H1 (cell line): ENCODE data around the gene IQGAP1. TPM values are rescaled to one million over a fixed set of nuclear protein-coding genes. Genes with fewer than 3 reads are reported as not detected.
"Not testable (repeated sequence)": the region's sequence is repeated elsewhere in the genome, so short reads cannot be mapped to it uniquely, and the experiment has no call there.

Experiments used
- CTCF ChIA-PET: fragments of 300-600 bp; sonication (Branson Sonifier 250); formaldehyde crosslinking; loops from one replicate; lab custom pipeline; 2021; ENCODE audit not compliant: partially characterized antibody; lab: Charles Lee
- POLR2A ChIA-PET: fragments of 300-600 bp; sonication (Branson Sonifier 250); formaldehyde crosslinking; loops from one replicate; lab custom pipeline; 2021; ENCODE audit warnings: inconsistent platforms; ENCODE audit not compliant: partially characterized antibody; lab: Charles Lee
- DNase-seq, 2 experiments: peaks; one replicate each; pipeline versions ENCODE4 v3.0.0 to v3.0.0-alpha.2; 2010 to 2022; ENCODE audit warnings: low spot score in 2 of 2, low read depth in 1 of 2, mixed read lengths in 1 of 2
- FAIRE-seq: peaks from 2 replicates; lab custom pipeline; 2011; peaks lifted over from hg19 to GRCh38; lab: Jason Lieb, UNC
- H2AFZ ChIP-seq: 2 replicates; pipeline ENCODE4 v1.8.1; 2012; ENCODE audit warnings: low read length, inconsistent platforms
- H2AK5ac ChIP-seq: 2 replicates; pipeline ENCODE4 v1.6.1; 2013; ENCODE audit warnings: low read depth, low read length
- H2BK120ac ChIP-seq: replicated peaks from 2 replicates; pipeline ENCODE3; 2013; ENCODE audit warnings: low read depth, low read length, inconsistent platforms
- H2BK12ac ChIP-seq: 2 replicates; pipeline ENCODE4 v1.6.1; 2013; ENCODE audit warnings: low read depth, low read length
- H2BK15ac ChIP-seq: 2 replicates; pipeline ENCODE4 v1.6.1; 2013; ENCODE audit warnings: low read length
- H2BK20ac ChIP-seq: 2 replicates; pipeline ENCODE4 v1.6.1; 2013; ENCODE audit warnings: low read length
- H2BK5ac ChIP-seq: 2 replicates; pipeline ENCODE4 v1.6.1; 2013; ENCODE audit warnings: low read depth, low read length
- H3K14ac ChIP-seq: 2 replicates; pipeline ENCODE4 v1.6.1; 2013; ENCODE audit warnings: inconsistent platforms; ENCODE audit not compliant: insufficient read length
- H3K18ac ChIP-seq: 2 replicates; pipeline ENCODE4 v1.6.1; 2013; ENCODE audit warnings: low read length; ENCODE audit errors: extremely low read depth
- H3K23ac ChIP-seq: 2 replicates; pipeline ENCODE4 v1.6.1; 2013; ENCODE audit warnings: inconsistent platforms; ENCODE audit not compliant: insufficient read length
- H3K23me2 ChIP-seq: 2 replicates; pipeline ENCODE4 v1.6.1; 2013; ENCODE audit warnings: low read depth, low read length
- H3K27ac ChIP-seq: 2 replicates; pipeline ENCODE4 v1.6.1; 2011; ENCODE audit warnings: low read depth, low read length, inconsistent platforms
- H3K27me3 ChIP-seq, 4 experiments: replicated peaks in 1 of 4; 1 replicate in 1 of 4; 2 replicates in 3 of 4; pipeline versions ENCODE4 v1.6.1 to v1.8.1; 2011 to 2013; ENCODE audit warnings: low read length in 3 of 4, mild to moderate bottlenecking in 3 of 4, inconsistent platforms in 2 of 4, mixed read lengths in 2 of 4, moderate library complexity in 1 of 4; ENCODE audit not compliant: control insufficient read depth in 3 of 4, insufficient read depth in 3 of 4; ENCODE audit errors: extremely low read depth in 1 of 4
- H3K36me3 ChIP-seq, 4 experiments: 2 replicates each; pipeline versions ENCODE4 v1.6.1 to v1.8.1; 2011 to 2013; ENCODE audit warnings: mild to moderate bottlenecking in 4 of 4, low read length in 3 of 4, moderate library complexity in 2 of 4, control low read depth in 1 of 4, inconsistent platforms in 1 of 4; ENCODE audit not compliant: insufficient read depth in 4 of 4, control insufficient read depth in 2 of 4
- H3K4ac ChIP-seq: replicated peaks from 2 replicates; pipeline ENCODE3; 2013; ENCODE audit warnings: low read length, low read depth, mixed read lengths, inconsistent platforms; ENCODE audit not compliant: insufficient read length
- H3K4me1 ChIP-seq, 4 experiments: replicated peaks in 1 of 4; 1 replicate in 1 of 4; 2 replicates in 3 of 4; pipeline versions ENCODE4 v1.6.1 to v1.8.1; 2011 to 2013; ENCODE audit warnings: low read length in 3 of 4, inconsistent platforms in 2 of 4, mixed read lengths in 1 of 4; ENCODE audit not compliant: insufficient read depth in 4 of 4, control insufficient read depth in 3 of 4
- H3K4me2 ChIP-seq, 2 experiments: 2 replicates each; pipeline versions ENCODE4 v1.6.1 to v1.8.1; 2011 to 2013; ENCODE audit warnings: low read depth in 2 of 2, low read length in 2 of 2, control low read depth in 1 of 2, inconsistent platforms in 1 of 2, mild to moderate bottlenecking in 1 of 2; ENCODE audit not compliant: insufficient read depth in 1 of 2
- H3K4me3 ChIP-seq, 4 experiments: fragments of 200-600, 300-600 bp in 1 of 4; sonication (generic), shearing (Covaris generic), sonication (Bioruptor Twin) in 1 of 4; 2 replicates each; pipeline versions ENCODE4 v1.5.1 to v1.8.1; 2011 to 2016; ENCODE audit warnings: low read length in 4 of 4, low read depth in 3 of 4, control low read depth in 2 of 4, inconsistent platforms in 2 of 4, mild to moderate bottlenecking in 2 of 4, mixed read lengths in 1 of 4, moderate library complexity in 1 of 4; ENCODE audit not compliant: insufficient read depth in 2 of 4; ENCODE audit errors: extremely low read depth in 1 of 4
- H3K56ac ChIP-seq: replicated peaks from 2 replicates; pipeline ENCODE3; 2013; ENCODE audit warnings: low read depth, mild to moderate bottlenecking, mixed read lengths, low read length, inconsistent platforms; ENCODE audit not compliant: insufficient read length
- H3K79me1 ChIP-seq: 2 replicates; pipeline ENCODE4 v1.6.1; 2013; ENCODE audit warnings: low read depth, low read length, control low read depth
- H3K79me2 ChIP-seq, 2 experiments: 2 replicates each; pipeline versions ENCODE4 v1.6.1 to v1.8.1; 2012 to 2013; ENCODE audit warnings: low read length in 2 of 2, mild to moderate bottlenecking in 2 of 2, inconsistent platforms in 1 of 2; ENCODE audit not compliant: insufficient read depth in 2 of 2, control insufficient read depth in 1 of 2
- H3K9ac ChIP-seq, 4 experiments: replicated peaks in 1 of 4; 1 replicate in 1 of 4; 2 replicates in 3 of 4; pipeline versions ENCODE4 v1.6.1 to v1.8.1; 2011 to 2013; ENCODE audit warnings: low read depth in 3 of 4, low read length in 3 of 4, control low read depth in 2 of 4, mild to moderate bottlenecking in 2 of 4, moderate library complexity in 2 of 4, inconsistent platforms in 1 of 4; ENCODE audit errors: extremely low read depth in 1 of 4
- H3K9me3 ChIP-seq, 2 experiments: 2 replicates each; pipeline versions ENCODE4 v1.6.1 to v1.8.1; 2012 to 2013; ENCODE audit warnings: mild to moderate bottlenecking in 2 of 2, moderate library complexity in 2 of 2, control low read depth in 1 of 2, inconsistent platforms in 1 of 2, low read depth in 1 of 2, low read length in 1 of 2, mixed read lengths in 1 of 2; ENCODE audit not compliant: insufficient read depth in 2 of 2
- H4K20me1 ChIP-seq, 2 experiments: replicated peaks in 1 of 2; 2 replicates each; pipeline versions ENCODE3 to v1.8.1; 2011 to 2013; ENCODE audit warnings: inconsistent platforms in 2 of 2, low read length in 2 of 2, mild to moderate bottlenecking in 1 of 2; ENCODE audit not compliant: insufficient read depth in 2 of 2, control insufficient read depth in 1 of 2
- H4K5ac ChIP-seq: 2 replicates; pipeline ENCODE4 v1.6.1; 2013; ENCODE audit warnings: low read length, low read depth, mixed read lengths, inconsistent platforms; ENCODE audit not compliant: insufficient read length
- H4K8ac ChIP-seq: 2 replicates; pipeline ENCODE4 v1.8.0; 2013; ENCODE audit warnings: mild to moderate bottlenecking, moderate library complexity, low read length, inconsistent platforms; ENCODE audit not compliant: insufficient read depth; ENCODE audit errors: extremely low read depth
- H4K91ac ChIP-seq: replicated peaks from 2 replicates; pipeline ENCODE3; 2013; ENCODE audit warnings: low read length, mixed read lengths, inconsistent platforms; ENCODE audit not compliant: insufficient read length
- WGBS, 2 experiments: shearing (Covaris generic) in 1 of 2; methylation state at CpG; one replicate each; pipeline versions ENCODE4 v1.1.6 to v1.1.7; 2013 to 2015; ENCODE audit warnings: low lambda C conversion rate in 2 of 2, mixed read lengths in 2 of 2, inconsistent platforms in 1 of 2, low coverage in 1 of 2, missing lambda C conversion rate in 1 of 2; ENCODE audit not compliant: insufficient replicate concordance in 2 of 2, insufficient coverage in 1 of 2, insufficient read length in 1 of 2; ENCODE audit errors: extremely low coverage in 1 of 2, missing lambda C conversion rate in 1 of 2; 5-methylcytosine and 5-hydroxymethylcytosine counted together
- polyA plus RNA-seq, 7 experiments: library from polyadenylated mRNA; depleted of rRNA in 3 of 7; stranded (reverse) in 5 of 7; unstranded in 2 of 7; fragments of >200 nt in 5 of 7; fragments of 200-250 nt in 2 of 7; gene quantifications; 1 replicate in 5 of 7; 2 replicates in 1 of 7; 4 replicates in 1 of 7; pipeline versions ENCODE4 v1.2.1 to v1.2.3, GENCODE V29; 2011 to 2013; ENCODE audit warnings: missing spikeins in 2 of 7, mixed read lengths in 2 of 7
- total RNA-seq: library from RNA; stranded (reverse); fragmentation: NEBNext Ultra II Directional; extraction: Animal tissue kit (Norgen Biotek cat#: 25700); gene quantifications from 2 replicates; pipeline ENCODE4 v1.2.1, GENCODE V29; 2021

Gene IQGAP1
- total and polyA plus RNA-seq, 2 of the 8 experiments (the other 6 are each of a cell fraction or from before 2014, with no cell fraction given), result 56.0 to 138 TPM

- H3K36me3 ChIP-seq, H3K27me3 ChIP-seq, H2BK120ac ChIP-seq, H3K4ac ChIP-seq, H3K4me1 ChIP-seq, H3K79me1 ChIP-seq, H3K27ac ChIP-seq, FAIRE-seq, H3K9ac ChIP-seq, H2BK15ac ChIP-seq, H3K14ac ChIP-seq, H2AFZ ChIP-seq, H3K18ac ChIP-seq, DNase-seq, H3K4me3 ChIP-seq, H4K20me1 ChIP-seq, H4K5ac ChIP-seq, H2BK5ac ChIP-seq, H4K8ac ChIP-seq, H3K56ac ChIP-seq, H2BK12ac ChIP-seq, POLR2A ChIA-PET, H3K23ac ChIP-seq, H3K9me3 ChIP-seq, H2AK5ac ChIP-seq, H3K4me2 ChIP-seq, H2BK20ac ChIP-seq, H3K23me2 ChIP-seq, H3K79me2 ChIP-seq, H4K91ac ChIP-seq: not testable (repeated sequence)
- CTCF ChIA-PET, result interaction anchor here (0.6 to 2.0 kb wide), 5 partner anchors 10 to 1705 kb away, joined by 3 to 8 read pairs (median 4); no protein-coding TSS in a partner anchor
- 93% methylated on average over 21 of the region's 29 CpGs; no CpG with 5 or more reads in 1 of the 2 experiments for WGBS, 2 experiments
These were observed 122.7 kb downstream of the IQGAP1 start for GRCh38 chr15:90510781-90511180.

GRCh38 chr15:90511211-90511618, 123.2 kb downstream of the IQGAP1 start:
- H3K14ac ChIP-seq, DNase-seq, FAIRE-seq, H3K18ac ChIP-seq, POLR2A ChIA-PET, H2BK120ac ChIP-seq, H3K79me2 ChIP-seq, H3K4ac ChIP-seq, H3K4me2 ChIP-seq, H4K5ac ChIP-seq, H2AFZ ChIP-seq, H2AK5ac ChIP-seq, H2BK5ac ChIP-seq, H3K27ac ChIP-seq, H3K23ac ChIP-seq, H3K23me2 ChIP-seq, H4K8ac ChIP-seq, H4K20me1 ChIP-seq, H2BK12ac ChIP-seq, H2BK15ac ChIP-seq, H3K56ac ChIP-seq, H3K9ac ChIP-seq, H3K27me3 ChIP-seq, H3K79me1 ChIP-seq, H3K36me3 ChIP-seq, H4K91ac ChIP-seq, H3K4me1 ChIP-seq, H3K4me3 ChIP-seq, H2BK20ac ChIP-seq, H3K9me3 ChIP-seq: not testable (repeated sequence)
- CTCF ChIA-PET, result interaction anchor here (0.6 to 1.7 kb wide), 4 partner anchors 9 to 1706 kb away, joined by 3 to 6 read pairs (median 4); no protein-coding TSS in a partner anchor
- 96% methylated on average over 13 of the region's 13 CpGs; no CpG with 5 or more reads in 1 of the 2 experiments for WGBS, 2 experiments
